Measurements from ENCODE around the gene LBR. TPM values are rescaled to one million over a fixed set of nuclear protein-coding genes. Genes with fewer than 3 reads are reported as not detected.

The LBR gene
- total RNA-seq, 1 experiment from 2014 or later = 60.9 TPM

- peaks cover 26 to 32% of the 10 kb centered on the region in 2 experiments for H3K4me1 Mint-ChIP-seq
Measured at GRCh38 chr1:225466848-225467192, 39.0 kb upstream of the LBR start.

More at GRCh38 chr1:225466848-225467192, 39.0 kb upstream of the LBR start:
- no peak overlapping the region for H4K8ac ChIP-seq (replicated peaks; ENCODE audit: insufficient read length, low read depth, low read length)
- no peak overlapping the region for H3K56ac ChIP-seq (ENCODE audit: insufficient read length, low read depth, low read length)
- H2AK5ac ChIP-seq (ENCODE audit: insufficient read length, low read length) = no peak overlapping the region
- H3K14ac ChIP-seq (ENCODE audit: insufficient read depth, low read length) = no peak overlapping the region
- H3K18ac ChIP-seq (ENCODE audit: insufficient read length, low read depth, low read length) = no peak overlapping the region
- no peak overlapping the region for H3T11ph ChIP-seq (ENCODE audit: low read length)
- H4K20me1 ChIP-seq (ENCODE audit: control insufficient read depth, insufficient read depth, insufficient read length) = no peaks in the 10 kb centered on the region
- no peak overlapping the region for H2BK20ac ChIP-seq (ENCODE audit: low read depth, low read length, poor library complexity, severe bottlenecking)
- H4K5ac ChIP-seq (ENCODE audit: insufficient read length, low read depth, low read length) = no peak overlapping the region
- no peak overlapping the region for H2BK15ac ChIP-seq (ENCODE audit: low read depth, low read length)
- TF ChIP-seq, protein P1, sequence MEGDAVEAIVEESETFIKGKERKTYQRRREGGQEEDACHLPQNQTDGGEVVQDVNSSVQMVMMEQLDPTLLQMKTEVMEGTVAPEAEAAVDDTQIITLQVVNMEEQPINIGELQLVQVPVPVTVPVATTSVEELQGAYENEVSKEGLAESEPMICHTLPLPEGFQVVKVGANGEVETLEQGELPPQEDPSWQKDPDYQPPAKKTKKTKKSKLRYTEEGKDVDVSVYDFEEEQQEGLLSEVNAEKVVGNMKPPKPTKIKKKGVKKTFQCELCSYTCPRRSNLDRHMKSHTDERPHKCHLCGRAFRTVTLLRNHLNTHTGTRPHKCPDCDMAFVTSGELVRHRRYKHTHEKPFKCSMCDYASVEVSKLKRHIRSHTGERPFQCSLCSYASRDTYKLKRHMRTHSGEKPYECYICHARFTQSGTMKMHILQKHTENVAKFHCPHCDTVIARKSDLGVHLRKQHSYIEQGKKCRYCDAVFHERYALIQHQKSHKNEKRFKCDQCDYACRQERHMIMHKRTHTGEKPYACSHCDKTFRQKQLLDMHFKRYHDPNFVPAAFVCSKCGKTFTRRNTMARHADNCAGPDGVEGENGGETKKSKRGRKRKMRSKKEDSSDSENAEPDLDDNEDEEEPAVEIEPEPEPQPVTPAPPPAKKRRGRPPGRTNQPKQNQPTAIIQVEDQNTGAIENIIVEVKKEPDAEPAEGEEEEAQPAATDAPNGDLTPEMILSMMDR (conservative IDR thresholded peaks at IDR 0.05) = no peak
- no peak overlapping the region for H3K4me3 Mint-ChIP-seq
- peaks cover 7% of the 10 kb centered on the region; the same call in 1 of the 2 replicates for H3K4me1 ChIP-seq (ENCODE audit: insufficient read depth, low read length)
- no CpG with 5 or more reads among the region's 4 CpGs for WGBS (ENCODE audit: extremely low coverage, insufficient read length, low lambda C conversion rate)
- H3K23me2 ChIP-seq (ENCODE audit: insufficient read length, low read depth, low read length, poor library complexity, severe bottlenecking) = no peaks in the 10 kb centered on the region
- no peaks in the 10 kb centered on the region for H3K27me3 ChIP-seq (ENCODE audit: insufficient read depth, low read length)
- no peaks in the 10 kb centered on the region for H3K36me3 Mint-ChIP-seq (ENCODE audit: insufficient read depth in 1 of 3, low read depth in 3 of 3)
- H3K27me3 Mint-ChIP-seq (ENCODE audit: low read depth) = peaks cover 3% of the 10 kb centered on the region
- no peaks in the 10 kb centered on the region for H3K79me2 ChIP-seq (ENCODE audit: insufficient read depth, low read length)
- H3K9me3 ChIP-seq (ENCODE audit: control insufficient read depth, low read depth, low read length) = no peaks in the 10 kb centered on the region
- H3K9me3 Mint-ChIP-seq = no peaks in the 10 kb centered on the region
- H3K79me1 ChIP-seq (ENCODE audit: insufficient read depth, low read depth, low read length, poor library complexity, severe bottlenecking) = no peaks in the 10 kb centered on the region
- no peak overlapping the region for H3K27ac Mint-ChIP-seq
- H3K27ac ChIP-seq (ENCODE audit: insufficient read length, low read depth, low read length) = no peak overlapping the region
- DNase-seq = no peak
- no peak overlapping the region for H3K4ac ChIP-seq (ENCODE audit: low read depth, low read length)
- H3K9ac ChIP-seq (ENCODE audit: extremely low read depth, insufficient read length, low read length) = no peak overlapping the region
- no peak overlapping the region for H2BK5ac ChIP-seq (ENCODE audit: insufficient read length, low read length)
- H2BK120ac ChIP-seq (ENCODE audit: low read depth, low read length, poor library complexity, severe bottlenecking) = no peak overlapping the region
- H4K91ac ChIP-seq (ENCODE audit: insufficient read length, low read depth, low read length) = no peak overlapping the region
- H3K4me2 ChIP-seq (ENCODE audit: insufficient read depth, insufficient read length, low read length) = no peak overlapping the region
- no peak overlapping the region for H3K23ac ChIP-seq (ENCODE audit: insufficient read length, low read depth, low read length)
- H2BK12ac ChIP-seq (ENCODE audit: insufficient read length, low read depth, low read length) = no peak overlapping the region
- H2AFZ ChIP-seq (ENCODE audit: low read length) = no peak overlapping the region
